Measurements from ENCODE around the gene OTOG.

Gene OTOG

GRCh38 chr11:17637901-17638300 lies 90.8 kb downstream of the OTOG start:
- no peak for DNase-seq

GRCh38 chr11:17638311-17638710 lies 91.3 kb downstream of the OTOG start:
- no peak for DNase-seq

DNA sequence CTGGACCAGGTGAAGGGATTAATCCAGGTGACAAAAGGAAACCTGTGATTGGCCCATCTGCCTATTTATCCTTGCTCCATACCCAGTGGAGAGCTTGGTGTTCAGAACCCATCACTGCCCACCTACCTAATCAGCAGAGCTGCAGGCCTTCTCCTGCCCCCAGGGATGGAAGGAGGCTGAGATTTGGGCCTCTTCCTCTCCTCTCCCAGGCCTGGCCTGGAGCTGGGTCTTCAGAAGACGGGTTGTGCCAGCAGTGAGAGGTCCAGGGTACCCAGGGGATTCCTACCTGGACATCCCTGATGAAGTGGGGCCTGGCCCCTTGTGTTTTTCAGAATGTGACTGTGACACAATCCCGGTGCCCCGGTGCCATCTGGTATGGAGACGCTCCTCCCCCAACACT lies 92.0 kb downstream of the OTOG start:
- DNase-seq: no peak

- DNase-seq: no peak
Observed at GRCh38 chr11:17639781-17640180, 92.7 kb downstream of the OTOG start.

DNA sequence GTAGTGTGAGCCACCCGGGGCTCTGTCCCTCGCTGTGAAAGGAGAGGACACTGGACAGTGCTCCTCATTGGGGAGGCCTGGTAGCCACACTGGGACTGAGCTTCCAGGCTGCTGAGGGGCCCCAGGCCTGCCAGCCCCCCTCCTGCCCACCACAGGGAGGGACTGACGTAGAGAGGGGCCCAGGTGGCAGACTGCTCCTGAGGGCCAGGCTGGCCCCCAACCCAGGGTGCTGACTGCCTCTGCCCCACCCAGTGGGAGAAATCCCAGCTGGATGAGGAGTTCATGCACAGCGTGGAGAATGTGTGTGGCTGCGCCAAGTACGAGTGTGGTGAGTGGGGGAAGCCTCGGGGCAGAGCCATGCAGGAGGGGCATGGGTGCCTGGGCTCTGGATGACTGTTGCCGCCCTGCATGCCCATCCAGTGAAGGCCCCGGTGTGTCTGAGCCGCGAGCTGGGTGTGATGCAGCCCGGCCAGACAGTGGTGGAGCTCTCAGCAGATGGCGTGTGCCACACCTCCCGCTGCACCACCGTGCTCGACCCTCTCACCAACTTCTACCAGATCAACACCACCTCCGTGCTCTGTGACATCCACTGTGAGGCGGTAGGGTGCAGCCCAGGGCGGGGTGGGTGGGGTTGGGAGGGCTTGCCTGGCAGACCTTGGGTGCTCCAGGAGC lies 93.6 kb downstream of the OTOG start:
- no peak for DNase-seq

- DNase-seq: no peak
Observed at GRCh38 chr11:17641792-17642350, 94.8 kb downstream of the OTOG start.

DNA sequence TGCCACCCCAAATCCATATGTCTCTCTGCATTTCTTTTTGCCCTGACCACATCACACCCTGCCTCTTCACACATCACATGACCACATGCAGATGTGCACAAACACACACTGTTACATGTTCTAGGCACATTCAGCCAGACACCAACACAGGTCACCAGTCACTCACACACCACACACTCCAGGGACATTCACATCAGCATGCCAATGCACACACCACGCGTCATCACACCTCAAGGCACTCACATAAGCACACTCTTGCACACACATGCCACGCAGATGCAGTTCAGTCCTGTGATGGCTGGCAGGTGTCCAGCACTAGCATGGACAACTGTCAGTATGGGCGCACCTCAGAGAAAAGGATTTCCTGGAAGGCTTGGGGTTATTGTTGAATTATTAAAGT lies 95.3 kb downstream of the OTOG start:
- DNase-seq: no peak

DNA sequence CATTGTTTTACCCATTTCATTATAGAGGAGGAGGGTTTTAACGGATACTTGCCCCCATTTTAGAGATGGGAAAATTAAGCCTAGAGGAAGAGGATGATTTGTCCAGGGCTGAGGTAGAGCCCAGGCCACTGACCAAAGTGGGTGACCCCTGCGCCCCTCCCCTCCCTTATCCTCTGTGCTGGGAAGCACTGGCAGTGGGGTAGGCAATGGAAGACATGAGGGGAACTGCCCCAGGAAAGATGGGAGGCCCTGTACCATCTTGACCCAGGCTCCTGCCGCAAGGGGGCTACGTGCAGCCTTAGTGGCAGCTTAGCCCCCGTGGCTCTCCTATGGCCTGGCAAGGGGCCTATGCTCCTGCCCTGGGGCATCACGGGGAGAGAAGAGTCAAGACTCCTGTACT lies 95.9 kb downstream of the OTOG start:
- DNase-seq: no peak

- no peak for DNase-seq
Observed at GRCh38 chr11:17643506-17644405, 96.7 kb downstream of the OTOG start.

DNA sequence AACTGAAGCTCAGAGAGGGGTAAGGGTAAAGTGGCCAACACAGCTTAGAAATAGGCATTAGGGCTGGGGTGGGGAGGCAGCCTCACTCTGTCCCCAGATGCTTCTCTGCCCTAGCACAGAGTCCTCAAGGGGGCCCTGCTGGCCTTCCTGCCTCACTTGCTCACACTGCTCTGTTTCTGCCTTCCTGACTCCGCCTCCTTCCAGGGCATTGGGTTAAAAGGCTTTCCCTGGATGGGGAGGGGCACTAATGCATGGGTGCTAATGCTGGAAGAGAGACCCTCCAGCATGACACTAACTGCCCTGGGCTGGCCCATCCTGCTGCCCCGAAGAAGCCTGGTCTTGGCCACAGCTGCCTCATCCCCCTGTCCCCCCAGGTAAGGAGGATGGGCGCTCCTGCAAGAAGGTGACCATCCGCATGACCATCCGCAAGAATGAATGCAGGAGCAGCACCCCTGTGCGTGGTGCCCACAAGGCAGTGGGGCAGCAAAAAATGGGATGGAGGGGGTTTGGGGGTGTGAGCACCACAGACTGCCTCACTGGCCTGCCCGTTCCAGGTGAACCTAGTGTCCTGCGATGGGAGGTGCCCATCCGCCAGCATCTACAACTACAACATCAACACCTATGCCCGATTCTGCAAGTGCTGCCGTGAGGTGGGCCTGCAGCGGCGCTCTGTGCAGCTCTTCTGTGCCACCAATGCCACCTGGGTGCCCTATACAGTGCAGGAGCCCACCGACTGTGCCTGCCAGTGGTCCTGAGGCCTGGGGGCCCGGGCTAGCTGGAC lies 98.3 kb downstream of the OTOG start:
- DNase-seq: no peak

- DNase-seq: no peak
Observed at GRCh38 chr11:17646451-17647145, 99.5 kb downstream of the OTOG start.

GRCh38 chr11:17648528-17648927 lies 101.5 kb downstream of the OTOG start:
- DNase-seq: no peak

DNA sequence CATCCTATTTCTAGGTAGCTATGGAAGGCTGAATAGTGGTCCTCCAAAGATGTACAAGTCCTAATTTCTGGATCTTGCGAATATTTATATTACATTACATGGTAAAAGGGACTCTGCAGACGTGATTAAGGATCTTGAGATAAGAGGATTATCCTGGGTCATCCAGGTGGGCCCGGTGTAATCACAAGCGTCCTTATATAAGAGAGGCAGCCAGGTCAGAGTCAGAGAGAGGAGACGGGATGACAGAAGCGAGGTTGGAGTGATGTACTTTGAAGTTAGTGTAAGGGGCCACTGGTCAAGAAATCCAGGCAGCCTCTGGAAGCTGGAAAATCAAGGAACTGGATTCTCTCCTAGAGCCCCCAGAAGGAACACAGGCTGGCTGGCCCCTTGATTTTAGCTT lies 102.2 kb downstream of the OTOG start:
- no peak for DNase-seq

DNA sequence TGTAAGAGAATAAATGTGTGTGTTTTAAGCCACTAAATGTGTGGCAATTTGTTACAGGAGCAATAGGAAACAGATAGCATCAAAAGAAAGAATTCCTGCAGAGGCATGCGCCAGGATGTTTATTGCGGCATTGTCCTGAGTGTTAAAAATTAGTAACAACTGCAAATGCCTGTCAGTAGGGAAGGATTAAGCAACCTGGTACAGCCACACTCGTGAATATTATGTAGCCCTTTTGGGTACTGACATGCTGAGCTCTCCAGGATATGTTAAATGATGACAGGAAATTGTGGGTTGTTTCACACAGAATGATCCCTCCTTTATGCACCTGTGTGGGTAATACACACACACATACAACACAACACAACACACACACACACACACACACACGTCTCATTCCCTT lies 102.6 kb downstream of the OTOG start:
- DNase-seq: no peak

- no peak for DNase-seq
Observed at GRCh38 chr11:17650127-17650911, 103.3 kb downstream of the OTOG start.

DNA sequence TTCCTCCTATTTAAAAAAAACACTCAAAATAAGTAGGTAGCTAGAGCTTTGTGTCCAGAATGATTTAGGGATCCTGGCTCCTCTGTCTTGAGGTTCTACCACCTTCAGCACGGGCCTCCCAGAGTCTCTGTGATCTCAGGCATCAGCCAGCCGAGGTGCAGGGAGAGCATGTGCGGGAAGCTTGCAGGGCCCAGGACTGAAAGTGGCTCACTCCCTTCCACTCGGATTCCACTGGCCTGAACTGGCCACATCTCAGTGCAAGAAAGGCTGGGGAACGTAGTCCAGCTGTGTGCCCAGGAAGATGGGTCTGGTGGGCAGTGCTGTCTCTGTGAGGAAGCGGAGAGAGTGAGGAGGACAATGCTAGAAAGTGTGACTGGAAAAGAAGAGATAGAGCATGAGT lies 104.0 kb downstream of the OTOG start:
- DNase-seq: no peak

- no peak for DNase-seq
Observed at GRCh38 chr11:17651681-17652080, 104.6 kb downstream of the OTOG start.

GRCh38 chr11:17652556-17652955 lies 105.5 kb downstream of the OTOG start:
- no peak for DNase-seq

- DNase-seq: no peak
Observed at GRCh38 chr11:17653611-17654010, 106.6 kb downstream of the OTOG start.

DNA sequence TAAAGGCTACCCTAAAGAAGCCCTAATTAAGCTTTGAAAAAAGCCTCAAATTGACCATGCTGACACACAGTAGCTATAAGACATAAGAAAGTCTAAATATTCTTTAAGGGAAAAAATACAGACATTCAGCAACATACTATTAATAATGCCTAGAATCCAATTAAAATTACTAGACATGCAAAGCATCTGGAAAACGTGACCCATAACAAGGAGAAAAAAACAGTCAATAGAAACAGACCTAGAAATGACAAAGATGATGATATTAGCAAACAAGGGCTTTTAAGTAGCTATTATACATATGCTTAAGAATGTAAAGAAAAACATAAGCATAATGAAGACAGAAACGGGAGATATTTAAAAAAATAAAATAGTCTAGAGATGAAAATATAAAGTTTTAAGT lies 108.6 kb downstream of the OTOG start:
- DNase-seq: no peak

DNA sequence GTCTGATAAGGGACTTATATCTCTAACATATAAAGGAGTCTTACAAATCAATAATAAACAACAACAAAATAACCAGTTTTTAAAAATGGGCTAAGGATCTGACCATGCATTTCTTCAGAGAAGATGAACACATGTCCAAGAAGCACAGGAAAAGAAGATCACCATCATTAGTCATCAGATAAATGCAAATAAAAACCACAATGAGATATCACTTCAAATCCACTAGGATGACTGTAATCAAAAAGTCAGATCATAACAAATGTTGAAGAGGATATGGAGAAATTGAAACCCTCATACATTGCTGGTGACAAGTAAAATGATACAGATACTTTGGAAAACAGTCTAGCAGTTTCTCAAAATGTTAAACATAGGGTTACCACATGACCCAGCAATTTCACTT lies 111.2 kb downstream of the OTOG start:
- no peak for DNase-seq

DNA sequence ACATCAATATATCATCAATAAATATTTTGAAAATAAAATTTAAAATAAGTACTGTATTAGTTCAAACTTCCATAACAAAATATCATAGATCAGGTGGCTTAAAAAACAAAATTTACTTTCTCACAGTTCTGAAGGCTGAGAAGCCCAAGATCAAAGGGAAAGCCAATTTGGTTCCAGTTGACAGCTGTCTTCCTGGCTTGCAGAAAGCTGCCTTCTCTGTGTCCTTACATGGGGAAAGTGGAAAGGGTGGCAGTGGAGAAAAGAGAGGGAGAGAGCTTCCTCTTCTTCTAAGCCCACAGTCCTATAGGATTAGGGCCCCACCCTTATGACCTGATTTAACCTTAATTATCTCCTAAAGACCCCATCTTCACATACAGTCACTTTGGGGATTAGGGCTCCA lies 121.1 kb downstream of the OTOG start:
- no peak for DNase-seq

All from CD4-positive, alpha-beta T cell treated with Interleukin-17A for 4 hours (primary cell).